BE2C (cell line): ENCODE data around the gene GPX5. TPM values are rescaled to one million over a fixed set of nuclear protein-coding genes. Genes with fewer than 3 reads are reported as not detected.

ENCODE experiments used
- DNase-seq: peaks from one replicate; pipeline ENCODE4 v3.0.0-alpha.2; 2020
- H3K27me3 ChIP-seq: fragments of 250-450 bp; sonication (Bioruptor Pico); 2 replicates; pipeline ENCODE4 v1.5.1; 2020; ENCODE audit warnings: mild to moderate bottlenecking
- H3K36me3 ChIP-seq: fragments of 250-450 bp; sonication (Bioruptor Pico); 2 replicates; pipeline ENCODE4 v1.5.1; 2020; ENCODE audit warnings: mild to moderate bottlenecking
- H3K4me1 ChIP-seq: fragments of 250-450 bp; sonication (Bioruptor Pico); 2 replicates; pipeline ENCODE4 v1.5.1; 2020
- H3K4me3 ChIP-seq: 2 replicates; pipeline ENCODE4 v1.5.1; 2011; ENCODE audit warnings: low read depth, low read length
- H3K9me3 ChIP-seq: fragments of 250-450 bp; sonication (Bioruptor Pico); 2 replicates; pipeline ENCODE4 v1.5.1; 2020
- CTCF ChIP-seq: IDR thresholded peaks from 2 replicates; pipeline ENCODE4 v1.5.1; 2012; ENCODE audit warnings: mild to moderate bottlenecking, low read depth, low read length
- polyA plus RNA-seq: library from polyadenylated mRNA; unstranded; fragments of >200 nt; gene quantifications from one replicate; pipeline ENCODE4 v1.2.1, GENCODE V29; 2012; ENCODE audit warnings: low read depth, missing spikeins; ENCODE audit not compliant: insufficient read length, insufficient read depth

Gene GPX5
- not detected for polyA plus RNA-seq

GRCh38 chr6:28525496-28526039 is at the start of gene GPX5:
Gene GPX5 (plus strand): TSS chr6:28525881. CDS start chr6:28526014, 133 bp downstream.
- Histone ChIP-seq H3K9me3 (no peaks in the 10 kb centered on the region), H3K4me1 (no peaks in the 10 kb centered on the region), H3K27me3 (peaks cover 15% of the 10 kb centered on the region), H3K36me3 (no peaks in the 10 kb centered on the region), H3K4me3 (no peak within 1 kb of the TSS)
- no peak for TF ChIP-seq CTCF
- no peak for DNase-seq

GRCh38 chr6:28478518-28478917 is 47.2 kb upstream of the GPX5 start:
- H3K36me3 ChIP-seq: no peaks in the 10 kb centered on the region
- no peaks in the 10 kb centered on the region for H3K4me1 ChIP-seq
- peak overlapping the region; percentile 38 for H3K4me3 ChIP-seq
- no peak for TF ChIP-seq CTCF
- DNase-seq: no peak
- 0 out of 2 replicates have a peak, but pooled peaks cover 2% of the 10 kb centered on the region for H3K9me3 ChIP-seq
- peaks cover 67% of the 10 kb centered on the region for H3K27me3 ChIP-seq

- H3K27me3 ChIP-seq: peaks cover 70% of the 10 kb centered on the region
- H3K4me1 ChIP-seq: no peaks in the 10 kb centered on the region
- no peak for TF ChIP-seq CTCF
- 0 out of 2 replicates have a peak, but pooled peaks cover 2% of the 10 kb centered on the region for H3K9me3 ChIP-seq
- no peak overlapping the region for H3K4me3 ChIP-seq
- no peak for DNase-seq
- no peaks in the 10 kb centered on the region for H3K36me3 ChIP-seq
These were observed 45.3 kb upstream of the GPX5 start for GRCh38 chr6:28480253-28480932.

GRCh38 chr6:28485482-28485881 is 40.2 kb upstream of the GPX5 start:
- H3K4me3 ChIP-seq: no peak overlapping the region
- no peak for DNase-seq
- H3K4me1 ChIP-seq: no peaks in the 10 kb centered on the region
- TF ChIP-seq CTCF: no peak
- no peaks in the 10 kb centered on the region for H3K36me3 ChIP-seq
- no peaks in the 10 kb centered on the region for H3K9me3 ChIP-seq
- H3K27me3 ChIP-seq: peaks cover 33% of the 10 kb centered on the region

- DNase-seq: no peak
- TF ChIP-seq CTCF: no peak
- no peaks in the 10 kb centered on the region for H3K36me3 ChIP-seq
- no peak overlapping the region for H3K4me3 ChIP-seq
- no peaks in the 10 kb centered on the region for H3K4me1 ChIP-seq
- no peaks in the 10 kb centered on the region for H3K9me3 ChIP-seq
- H3K27me3 ChIP-seq: peaks cover 22% of the 10 kb centered on the region
These were observed 39.1 kb upstream of the GPX5 start for GRCh38 chr6:28486533-28486932.
